Bone marrow (tissue), 2 donors: ENCODE data around the gene MCM5.

Experiments used
- DNase-seq, 2 donors: peaks; one replicate each; lab custom pipeline; 2025; lab: John Stamatoyannopoulos, UW

MCM5 gene

GRCh38 chr22:35403356-35403755, 3.4 kb downstream of the MCM5 start:
- DNase-seq: no peak

- no peak for DNase-seq
These were observed 4.2 kb downstream of the MCM5 start for GRCh38 chr22:35404176-35404575.

- no peak for DNase-seq
These were observed 6.5 kb downstream of the MCM5 start for GRCh38 chr22:35406443-35406842.

GRCh38 chr22:35407362-35407761, 7.4 kb downstream of the MCM5 start:
- no peak for DNase-seq

DNA sequence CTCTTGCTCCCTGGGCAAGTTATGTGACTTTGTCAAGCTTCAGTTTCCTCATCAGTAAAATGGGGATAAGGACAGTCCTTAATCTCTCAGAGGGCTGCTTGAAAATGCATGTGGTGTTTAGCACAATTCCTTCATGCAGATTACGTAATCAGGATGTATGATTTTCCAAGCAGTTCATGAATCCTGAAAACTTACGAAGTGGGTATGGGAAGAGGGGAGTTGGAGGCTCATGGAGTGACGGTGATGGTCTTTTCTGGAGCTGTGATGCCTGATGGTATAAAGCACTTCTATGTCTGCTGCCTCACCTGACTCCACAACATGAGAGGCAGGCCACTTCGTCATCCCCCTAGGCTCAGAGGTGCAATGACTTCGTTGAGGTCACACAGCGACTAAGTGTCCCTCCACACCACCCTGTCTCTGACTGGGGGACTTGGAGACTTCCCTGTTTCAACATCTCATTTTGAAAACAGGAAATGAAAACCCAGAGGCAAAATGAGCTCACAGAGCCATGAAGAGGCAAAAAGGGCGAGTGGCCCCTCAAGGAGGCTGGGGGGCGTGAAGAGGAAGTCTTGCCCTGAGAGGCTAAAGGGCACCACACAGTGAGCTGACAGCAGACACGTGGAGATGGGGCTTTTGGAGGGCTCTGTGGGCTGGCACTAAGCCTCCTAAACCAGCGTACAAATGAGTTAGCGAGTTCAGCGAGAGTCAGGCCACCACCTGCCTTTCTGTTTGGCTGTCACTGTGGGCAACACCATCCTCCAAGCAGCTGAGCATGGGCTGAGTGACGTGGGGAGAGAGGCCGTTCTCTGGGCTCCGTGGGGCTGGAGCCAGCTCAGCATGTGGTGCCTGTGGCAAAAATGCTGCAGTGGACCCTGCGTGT, 10.1 kb downstream of the MCM5 start:
- DNase-seq: peak; percentile 40 to 88

- DNase-seq: no peak
These were observed 10.7 kb downstream of the MCM5 start for GRCh38 chr22:35410663-35411034.

GRCh38 chr22:35411102-35411501, 11.2 kb downstream of the MCM5 start:
- no peak for DNase-seq

GRCh38 chr22:35413624-35414023, 13.7 kb downstream of the MCM5 start:
- DNase-seq: no peak

GRCh38 chr22:35417606-35418005, 17.7 kb downstream of the MCM5 start:
- DNase-seq: no peak

DNA sequence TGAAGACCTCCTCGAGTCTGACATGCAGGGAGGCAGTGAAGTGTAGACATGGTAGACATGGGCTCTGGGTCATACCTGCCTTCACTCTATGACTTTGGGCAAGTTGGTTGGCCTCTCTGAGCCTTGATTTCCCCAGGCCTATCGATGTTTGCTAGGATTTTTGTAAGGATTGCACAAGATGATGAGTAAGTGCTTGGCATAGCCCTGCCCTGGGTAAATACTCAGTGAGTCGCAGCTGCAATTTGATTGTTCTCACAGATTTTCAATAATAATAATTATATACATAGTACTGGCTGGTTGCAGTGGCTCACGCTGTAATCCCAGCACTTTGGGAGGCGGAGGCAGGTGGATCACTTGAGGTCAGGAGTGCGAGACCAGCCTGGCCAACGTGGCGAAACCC, 18.1 kb downstream of the MCM5 start:
- no peak for DNase-seq

GRCh38 chr22:35418731-35419130, 18.8 kb downstream of the MCM5 start:
- no peak for DNase-seq

GRCh38 chr22:35419756-35420155, 19.8 kb downstream of the MCM5 start:
- no peak for DNase-seq

DNA sequence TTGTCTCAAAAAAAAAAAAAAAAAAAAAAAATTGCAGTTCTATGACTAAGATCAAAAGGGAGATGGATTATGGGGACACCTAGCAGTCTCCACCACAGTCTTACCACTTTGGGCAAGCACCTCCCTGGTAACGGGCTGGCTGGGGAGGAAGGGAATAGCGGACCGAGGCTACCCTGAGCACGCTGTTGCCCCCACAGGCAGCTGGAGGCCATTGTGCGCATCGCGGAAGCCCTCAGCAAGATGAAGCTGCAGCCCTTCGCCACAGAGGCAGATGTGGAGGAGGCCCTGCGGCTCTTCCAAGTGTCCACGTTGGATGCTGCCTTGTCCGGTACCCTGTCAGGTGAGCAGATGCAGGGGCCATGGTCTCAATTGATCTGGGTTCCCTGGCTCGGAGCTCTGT, 21.2 kb downstream of the MCM5 start:
- no peak for DNase-seq

- no peak for DNase-seq
These were observed 22.2 kb downstream of the MCM5 start for GRCh38 chr22:35422145-35422544.

- no peak for DNase-seq
These were observed 23.0 kb downstream of the MCM5 start for GRCh38 chr22:35422936-35423335.

DNA sequence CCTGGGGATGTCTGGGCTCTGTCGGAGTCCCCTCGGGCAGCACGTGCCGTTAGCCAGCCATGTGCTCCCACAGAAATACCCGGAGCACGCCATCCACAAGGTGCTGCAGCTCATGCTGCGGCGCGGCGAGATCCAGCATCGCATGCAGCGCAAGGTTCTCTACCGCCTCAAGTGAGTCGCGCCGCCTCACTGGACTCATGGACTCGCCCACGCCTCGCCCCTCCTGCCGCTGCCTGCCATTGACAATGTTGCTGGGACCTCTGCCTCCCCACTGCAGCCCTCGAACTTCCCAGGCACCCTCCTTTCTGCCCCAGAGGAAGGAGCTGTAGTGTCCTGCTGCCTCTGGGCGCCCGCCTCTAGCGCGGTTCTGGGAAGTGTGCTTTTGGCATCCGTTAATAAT, 24.1 kb downstream of the MCM5 start:
- DNase-seq: no peak

- DNase-seq: no peak
These were observed 24.8 kb downstream of the MCM5 start for GRCh38 chr22:35424761-35425160.

- no peak for DNase-seq
These were observed 25.6 kb downstream of the MCM5 start for GRCh38 chr22:35425546-35425945.

GRCh38 chr22:35425971-35426800, 26.2 kb downstream of the MCM5 start:
- DNase-seq: no peak

DNA sequence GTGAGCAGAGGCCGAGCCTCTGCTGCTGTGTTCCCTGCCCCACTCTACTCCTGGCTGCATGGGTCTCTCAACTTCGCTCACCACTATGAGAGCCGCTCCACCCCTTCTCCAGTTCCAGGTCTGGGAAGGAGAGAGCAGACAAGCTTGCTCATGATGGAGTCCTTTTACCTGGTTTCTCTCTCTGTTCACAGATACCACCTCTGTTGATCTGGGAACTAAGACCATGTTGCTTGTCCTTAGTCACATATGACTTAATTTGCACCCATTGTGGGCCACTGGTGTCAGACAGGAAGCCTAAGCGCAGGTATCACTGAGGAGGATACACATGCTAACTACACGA, 26.8 kb downstream of the MCM5 start:
- no peak for DNase-seq

DNA sequence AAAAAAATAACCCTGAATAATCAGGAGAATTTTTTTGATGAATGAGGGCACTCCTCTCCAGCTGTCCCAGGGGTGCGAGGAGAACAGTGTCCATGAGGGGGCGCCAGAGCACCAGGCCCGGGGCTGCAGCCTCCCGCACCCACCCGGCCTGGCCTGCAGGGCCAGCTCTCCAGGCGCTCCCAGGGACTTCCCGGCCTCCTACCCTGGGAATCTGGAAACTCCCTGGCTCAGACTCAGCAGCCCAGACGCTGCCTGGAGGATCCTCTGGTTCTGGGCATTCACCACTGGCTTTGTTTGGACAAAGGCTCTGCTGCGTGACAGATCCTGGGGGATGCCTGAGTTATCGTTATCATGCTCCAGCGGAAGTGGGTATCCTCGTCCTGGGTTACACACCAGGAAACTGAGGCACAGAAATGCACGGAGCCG, 31.0 kb downstream of the MCM5 start:
- DNase-seq: peak in 1 of 2 donors; percentile 36

- DNase-seq: no peak
These were observed 31.7 kb downstream of the MCM5 start for GRCh38 chr22:35431483-35432227.
